Smooth muscle cell (in vitro differentiated cells): ENCODE results near the gene SNORC. TPM values are rescaled to one million over a fixed set of nuclear protein-coding genes. Genes with fewer than 3 reads are reported as not detected.

ENCODE experiments used
- DNase-seq: peaks from one replicate; lab custom pipeline; 2025; ENCODE audit not compliant: unreplicated experiment; lab: John Stamatoyannopoulos, UW
- H2AFZ ChIP-seq: fragments of 200-600 bp; sonication (generic); 2 replicates; pipeline ENCODE4 v1.6.0; 2016; ENCODE audit warnings: antibody characterized with exemption, low read depth, mild to moderate bottlenecking
- H3F3A ChIP-seq: fragments of 200-600 bp; sonication (generic); 2 replicates; pipeline ENCODE4 v1.6.0; 2017; ENCODE audit warnings: antibody characterized with exemption, low read depth
- H3K27ac ChIP-seq: fragments of 200-600 bp; sonication (generic); 2 replicates; pipeline ENCODE4 v1.5.1; 2016; ENCODE audit warnings: low read depth, mild to moderate bottlenecking
- H3K27me3 ChIP-seq: fragments of 200-600 bp; sonication (generic); 2 replicates; pipeline ENCODE4 v1.6.1; 2016; ENCODE audit warnings: low read depth, mild to moderate bottlenecking
- H3K36me3 ChIP-seq: fragments of 200-600 bp; sonication (generic); 2 replicates; pipeline ENCODE4 v1.5.1; 2016; ENCODE audit warnings: low read depth
- H3K4me1 ChIP-seq: fragments of 200-600 bp; sonication (generic); 2 replicates; pipeline ENCODE4 v1.5.1; 2016; ENCODE audit warnings: low read depth
- H3K4me2 ChIP-seq: fragments of 200-600 bp; sonication (generic); 2 replicates; pipeline ENCODE4 v1.6.0; 2016; ENCODE audit warnings: mild to moderate bottlenecking
- H3K4me3 ChIP-seq: fragments of 200-600 bp; sonication (generic); 2 replicates; pipeline ENCODE4 v1.5.1; 2016; ENCODE audit warnings: mild to moderate bottlenecking
- H3K79me2 ChIP-seq: fragments of 200-600 bp; sonication (generic); 2 replicates; pipeline ENCODE4 v1.6.0; 2016; ENCODE audit warnings: low read depth, mild to moderate bottlenecking
- H3K9ac ChIP-seq: fragments of 200-600 bp; sonication (generic); 2 replicates; pipeline ENCODE4 v1.6.0; 2016; ENCODE audit warnings: low read depth
- H3K9me3 ChIP-seq: fragments of 200-600 bp; sonication (generic); replicated peaks from 2 replicates; pipeline ENCODE4 v1.5.1; 2016; ENCODE audit warnings: low read depth
- H4K20me1 ChIP-seq: fragments of 200-600 bp; sonication (generic); 2 replicates; pipeline ENCODE4 v1.6.0; 2016; ENCODE audit warnings: low read depth
- CTCF ChIP-seq: fragments of 200-600 bp; sonication (generic); IDR thresholded peaks from 2 replicates; pipeline ENCODE4 v1.5.1; 2017; ENCODE audit warnings: borderline replicate concordance, mild to moderate bottlenecking, antibody characterized with exemption; ENCODE audit not compliant: insufficient read depth, poor library complexity, severe bottlenecking
- WGBS: methylation state at CpG from one replicate; pipeline ENCODE4 v1.1.7; 2016; ENCODE audit warnings: low lambda C conversion rate; 5-methylcytosine and 5-hydroxymethylcytosine counted together
- polyA plus RNA-seq: library from polyadenylated mRNA; unstranded; fragments of >200 nt; fragmentation: Nextera tagmentation; extraction: Ambion mirVana; gene quantifications from 2 replicates; pipeline ENCODE4 v1.2.1, GENCODE V29; 2016
- total RNA-seq: library from RNA; depleted of rRNA; stranded (reverse); fragments of >200 nt; gene quantifications from 2 replicates; pipeline ENCODE4 v1.2.3, GENCODE V29; 2014

Gene SNORC
- total and polyA plus RNA-seq, 2 experiments from 2014 or later, result 0.18 to 0.78 TPM

- Histone ChIP-seq H3K36me3 (no peaks in the 10 kb centered on the region), H3K79me2 (no peaks in the 10 kb centered on the region), H3K4me1 (no peaks in the 10 kb centered on the region), H2AFZ (no peak overlapping the region), H3F3A (no peaks in the 10 kb centered on the region), H3K27ac (no peak overlapping the region), H3K9ac (no peak overlapping the region), H3K9me3 (no peaks in the 10 kb centered on the region), H3K27me3 (peaks cover 20% of the 10 kb centered on the region), H3K4me3 (no peak overlapping the region), H3K4me2 (no peak overlapping the region), H4K20me1 (no peaks in the 10 kb centered on the region)
- 95% methylated on average over 6 of the region's 6 CpGs for WGBS
- no peak for TF ChIP-seq CTCF
- DNase-seq, result no peak
Observed at GRCh38 chr2:232919141-232919540, 49.1 kb downstream of the SNORC start.

GRCh38 chr2:232920055-232920454 is 50.0 kb downstream of the SNORC start:
- Histone ChIP-seq H3K27ac (no peak overlapping the region), H3K79me2 (no peaks in the 10 kb centered on the region), H3K9ac (no peak overlapping the region), H3K27me3 (peaks cover 29% of the 10 kb centered on the region), H2AFZ (no peak overlapping the region), H3F3A (no peaks in the 10 kb centered on the region), H3K4me2 (no peak overlapping the region), H3K9me3 (no peaks in the 10 kb centered on the region), H3K4me3 (no peak overlapping the region), H3K36me3 (no peaks in the 10 kb centered on the region), H3K4me1 (peaks cover 2% of the 10 kb centered on the region), H4K20me1 (no peaks in the 10 kb centered on the region)
- 93% methylated on average over 10 of the region's 11 CpGs for WGBS
- TF ChIP-seq CTCF, result no peak
- no peak for DNase-seq

- H3K9me3 ChIP-seq, result no peaks in the 10 kb centered on the region
- DNase-seq, result no peak
- no peak overlapping the region for H3K27ac ChIP-seq
- peaks cover 8% of the 10 kb centered on the region for H3K4me1 ChIP-seq
- no peak overlapping the region for H2AFZ ChIP-seq
- no peak overlapping the region for H3K4me2 ChIP-seq
- peaks cover 36% of the 10 kb centered on the region for H3K27me3 ChIP-seq
- H3K79me2 ChIP-seq, result no peaks in the 10 kb centered on the region
- H3F3A ChIP-seq, result no peaks in the 10 kb centered on the region
- no peak overlapping the region for H3K4me3 ChIP-seq
- WGBS, result 75% methylated on average over 3 of the region's 3 CpGs
- TF ChIP-seq CTCF, result no peak
- H4K20me1 ChIP-seq, result no peaks in the 10 kb centered on the region
- no peak overlapping the region for H3K9ac ChIP-seq
- H3K36me3 ChIP-seq, result no peaks in the 10 kb centered on the region
Observed at GRCh38 chr2:232920760-232921159, 50.7 kb downstream of the SNORC start.

- Histone ChIP-seq H3K4me1 (peaks cover 28% of the 10 kb centered on the region), H3K79me2 (no peaks in the 10 kb centered on the region), H3K36me3 (no peaks in the 10 kb centered on the region), H3K27me3 (peaks cover 59% of the 10 kb centered on the region), H3K4me3 (no peak overlapping the region), H2AFZ (no peak overlapping the region), H3F3A (no peaks in the 10 kb centered on the region), H3K27ac (no peak overlapping the region), H3K9me3 (no peaks in the 10 kb centered on the region), H3K4me2 (no peak overlapping the region), H4K20me1 (no peaks in the 10 kb centered on the region), H3K9ac (no peak overlapping the region)
- TF ChIP-seq CTCF, result no peak
- DNase-seq, result no peak
Observed at GRCh38 chr2:232924433-232924832, 54.4 kb downstream of the SNORC start.
